ENCODE measurements around the gene TXK. TPM values are rescaled to one million over a fixed set of nuclear protein-coding genes. Genes with fewer than 3 reads are reported as not detected.

The TXK gene
- total RNA-seq, 1 experiment from 2014 or later = 1.7 TPM

GRCh38 chr4:48067536-48067935, 66.5 kb downstream of the TXK start:
- DNase-seq (ENCODE audit: low read depth, low spot score) (no peak), ATAC-seq (no peak)
- ChIA-PET POLR2A (no interaction called here), CTCF (no interaction called here), RAD21 (ENCODE audit: low non-redundant PET in 1 of 2, low total read pairs in 2 of 2, uncharacterized antibody in 2 of 2, unreplicated experiment in 2 of 2) (no interaction called here)
- intact Hi-C loops (cut with micrococcal nuclease) = no loop called here
- H3K4me1 ChIP-seq (ENCODE audit: control insufficient read depth in 1 of 2, insufficient read depth in 2 of 2, low read length in 2 of 2) = peaks cover 0 to 6% of the 10 kb centered on the region in 2 experiments; a peak in 1 of 4 replicates
- H3K9ac ChIP-seq (ENCODE audit: low read length) = no peak overlapping the region
- H3K9me2 ChIP-seq (ENCODE audit: insufficient read depth) = no peaks in the 10 kb centered on the region
- H3K9me3 ChIP-seq (ENCODE audit: control insufficient read depth in 1 of 2, insufficient read depth in 1 of 2, low read depth in 1 of 2, low read length in 2 of 2) = no peaks in the 10 kb centered on the region
- H2AFZ ChIP-seq (ENCODE audit: low read depth, low read length, poor library complexity, severe bottlenecking) = no peak overlapping the region
- H3K36me3 ChIP-seq (ENCODE audit: control insufficient read depth in 1 of 2, insufficient read depth in 2 of 2, low read length in 2 of 2) = no peaks in the 10 kb centered on the region
- H3K79me2 ChIP-seq (ENCODE audit: insufficient read depth, low read length) = no peaks in the 10 kb centered on the region
- no peaks in the 10 kb centered on the region for H4K20me1 ChIP-seq (ENCODE audit: insufficient read depth)
- TF ChIP-seq EZH2phosphoT487 (IDR thresholded peaks at IDR 0.05; ENCODE audit: borderline replicate concordance) = no peak
- TF ChIP-seq ATF3 (IDR thresholded peaks at IDR 0.05) = no peak
- no peak for TF ChIP-seq MAX (IDR thresholded peaks at IDR 0.05)
- no peak for TF ChIP-seq JUND (IDR thresholded peaks at IDR 0.05)
- no peak for TF ChIP-seq POLR2A (IDR thresholded peaks at IDR 0.05; ENCODE audit: borderline replicate concordance, extremely low read depth, insufficient read depth, insufficient read length)
- TF ChIP-seq ZFX (IDR thresholded peaks at IDR 0.05) = no peak
- TF ChIP-seq SRF (IDR thresholded peaks at IDR 0.05; ENCODE audit: low read depth) = no peak
- no peak for TF ChIP-seq REST (IDR thresholded peaks at IDR 0.05; ENCODE audit: low read depth)
- TF ChIP-seq YY1 (IDR thresholded peaks at IDR 0.05; ENCODE audit: extremely low read depth, insufficient replicate concordance, low read depth, low read length) = no peak
- no peak for TF ChIP-seq TCF7L2 (IDR thresholded peaks at IDR 0.05; ENCODE audit: borderline replicate concordance, extremely low read depth, insufficient read depth, insufficient read length)
- TF ChIP-seq EZH2 (IDR thresholded peaks at IDR 0.05) = no peak
- no peak for TF ChIP-seq ELF1 (IDR thresholded peaks at IDR 0.05; ENCODE audit: borderline replicate concordance, low read depth)
- TF ChIP-seq SIN3A (IDR thresholded peaks at IDR 0.05; ENCODE audit: low read depth) = no peak
- TF ChIP-seq RAD21 (IDR thresholded peaks at IDR 0.05; ENCODE audit: low read depth) = no peak
- no peak for TF ChIP-seq CBX3 (IDR thresholded peaks at IDR 0.05; ENCODE audit: low read depth)
- H3K4me2 ChIP-seq (ENCODE audit: low read length) = no peak overlapping the region
- H3K27ac ChIP-seq (ENCODE audit: low read depth, low read length) = no peak overlapping the region
- H3K4me3 ChIP-seq (replicated peaks in 1 of 2; ENCODE audit: low read depth in 1 of 2, low read length in 2 of 2) = no peak overlapping the region
- H3K27me3 ChIP-seq (ENCODE audit: insufficient read depth, low read length) = no peaks in the 10 kb centered on the region
- BruUV-seq (replicated peaks) = no TSS peak

Measured in HCT116 (cell line).